Breast epithelium (tissue), 3 donors: ENCODE measurements around the gene P2RY12.

Source experiments
- POLR2A ChIP-seq: fragments of 450-650 bp; IDR thresholded peaks from one replicate; pipeline ENCODE4 v1.6.1; 2016; ENCODE audit warnings: antibody characterized with exemption, mild to moderate bottlenecking, moderate library complexity
- TF ChIP-seq, protein P1 (sequence below), 3 donors: fragments of 450-650 bp; IDR thresholded peaks; one replicate each; pipeline ENCODE4 v1.5.1; 2016 to 2017; ENCODE audit warnings: antibody characterized with exemption in 3 of 3, mild to moderate bottlenecking in 3 of 3, moderate library complexity in 3 of 3

DNA sequence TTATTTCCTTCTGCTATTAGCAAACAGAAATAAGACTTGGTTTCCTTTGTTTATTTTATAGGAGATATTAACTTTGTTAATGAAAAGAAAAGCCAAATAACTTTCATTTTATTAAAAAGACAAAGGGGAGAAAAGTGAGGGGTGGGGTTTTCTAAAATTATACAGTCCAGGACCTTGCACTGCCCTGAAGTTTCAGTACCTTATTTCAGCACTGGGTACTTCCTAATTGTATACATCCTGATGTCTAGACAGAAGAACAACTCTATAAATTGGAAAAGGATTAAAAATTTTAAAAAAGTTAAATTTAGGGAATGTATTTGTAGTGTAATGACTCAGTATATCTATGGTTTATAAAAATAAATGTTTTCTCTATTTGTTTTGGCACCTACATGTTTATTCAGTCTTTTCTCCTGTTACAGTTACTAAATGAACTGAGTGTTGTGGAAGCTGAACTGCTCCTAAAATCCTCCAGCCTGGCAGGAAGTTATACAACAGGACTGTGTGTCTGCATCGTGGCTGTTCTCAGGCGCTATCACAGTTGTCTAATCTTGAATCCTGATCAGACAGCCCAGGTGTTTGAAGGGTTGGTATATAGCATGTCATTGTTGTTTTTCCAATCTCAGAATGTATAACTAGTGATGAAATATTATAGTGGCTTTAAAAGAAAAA is 27.6 kb downstream of the P2RY12 start:
- TF ChIP-seq, protein P1, sequence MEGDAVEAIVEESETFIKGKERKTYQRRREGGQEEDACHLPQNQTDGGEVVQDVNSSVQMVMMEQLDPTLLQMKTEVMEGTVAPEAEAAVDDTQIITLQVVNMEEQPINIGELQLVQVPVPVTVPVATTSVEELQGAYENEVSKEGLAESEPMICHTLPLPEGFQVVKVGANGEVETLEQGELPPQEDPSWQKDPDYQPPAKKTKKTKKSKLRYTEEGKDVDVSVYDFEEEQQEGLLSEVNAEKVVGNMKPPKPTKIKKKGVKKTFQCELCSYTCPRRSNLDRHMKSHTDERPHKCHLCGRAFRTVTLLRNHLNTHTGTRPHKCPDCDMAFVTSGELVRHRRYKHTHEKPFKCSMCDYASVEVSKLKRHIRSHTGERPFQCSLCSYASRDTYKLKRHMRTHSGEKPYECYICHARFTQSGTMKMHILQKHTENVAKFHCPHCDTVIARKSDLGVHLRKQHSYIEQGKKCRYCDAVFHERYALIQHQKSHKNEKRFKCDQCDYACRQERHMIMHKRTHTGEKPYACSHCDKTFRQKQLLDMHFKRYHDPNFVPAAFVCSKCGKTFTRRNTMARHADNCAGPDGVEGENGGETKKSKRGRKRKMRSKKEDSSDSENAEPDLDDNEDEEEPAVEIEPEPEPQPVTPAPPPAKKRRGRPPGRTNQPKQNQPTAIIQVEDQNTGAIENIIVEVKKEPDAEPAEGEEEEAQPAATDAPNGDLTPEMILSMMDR (IDR thresholded peaks at IDR 0.05): no peak
- TF ChIP-seq POLR2A: no peak
